CD1c-positive myeloid dendritic cell (primary cell): ENCODE measurements around the gene SDF4.
"Not testable (repeated sequence)": the region's sequence is repeated elsewhere in the genome, so short reads cannot be mapped to it uniquely, and the experiment has no call there.

Experiments
- DNase-seq: peaks from one replicate; pipeline ENCODE4 v3.0.0-alpha.2; 2016; ENCODE audit errors: extremely low spot score

SDF4 gene

DNA sequence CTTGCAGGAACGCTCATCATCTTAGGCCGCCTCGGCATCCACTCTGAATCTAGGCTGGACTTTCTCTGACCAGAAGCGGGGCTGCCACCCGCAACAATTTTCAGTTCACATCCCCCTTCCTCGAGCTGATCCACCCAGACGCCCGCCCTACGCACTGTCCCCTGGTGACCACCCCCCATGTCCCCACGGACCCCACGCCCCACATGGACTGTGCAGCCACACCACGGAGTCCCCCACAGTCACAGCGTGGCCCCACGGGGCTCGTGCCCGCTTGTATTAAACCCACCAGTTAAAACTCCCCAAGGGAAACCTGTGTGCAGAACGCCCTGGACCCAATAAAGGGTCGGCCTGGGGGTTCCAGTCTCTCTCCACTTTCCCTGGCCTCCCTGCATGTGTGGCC lies 27.7 kb upstream of the SDF4 start:
- no peak for DNase-seq

DNA sequence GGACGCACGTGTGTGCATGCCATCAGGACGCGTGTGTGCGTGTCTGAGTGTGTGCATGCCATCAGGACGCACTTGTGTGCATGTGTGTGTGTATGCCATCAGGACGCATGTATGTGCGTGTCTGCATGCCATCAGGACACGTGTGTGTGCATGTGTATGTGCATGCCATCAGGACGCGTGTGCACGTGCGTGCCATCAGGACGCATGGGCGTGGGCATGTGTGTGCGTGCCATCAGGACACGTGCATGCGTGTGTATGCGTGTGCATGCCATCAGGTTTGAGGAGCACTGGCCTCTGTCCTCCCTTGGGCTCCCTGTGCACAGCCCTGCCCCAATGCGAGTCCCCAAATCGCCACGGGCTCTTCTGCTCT lies 27.3 kb upstream of the SDF4 start:
- no peak for DNase-seq

DNA sequence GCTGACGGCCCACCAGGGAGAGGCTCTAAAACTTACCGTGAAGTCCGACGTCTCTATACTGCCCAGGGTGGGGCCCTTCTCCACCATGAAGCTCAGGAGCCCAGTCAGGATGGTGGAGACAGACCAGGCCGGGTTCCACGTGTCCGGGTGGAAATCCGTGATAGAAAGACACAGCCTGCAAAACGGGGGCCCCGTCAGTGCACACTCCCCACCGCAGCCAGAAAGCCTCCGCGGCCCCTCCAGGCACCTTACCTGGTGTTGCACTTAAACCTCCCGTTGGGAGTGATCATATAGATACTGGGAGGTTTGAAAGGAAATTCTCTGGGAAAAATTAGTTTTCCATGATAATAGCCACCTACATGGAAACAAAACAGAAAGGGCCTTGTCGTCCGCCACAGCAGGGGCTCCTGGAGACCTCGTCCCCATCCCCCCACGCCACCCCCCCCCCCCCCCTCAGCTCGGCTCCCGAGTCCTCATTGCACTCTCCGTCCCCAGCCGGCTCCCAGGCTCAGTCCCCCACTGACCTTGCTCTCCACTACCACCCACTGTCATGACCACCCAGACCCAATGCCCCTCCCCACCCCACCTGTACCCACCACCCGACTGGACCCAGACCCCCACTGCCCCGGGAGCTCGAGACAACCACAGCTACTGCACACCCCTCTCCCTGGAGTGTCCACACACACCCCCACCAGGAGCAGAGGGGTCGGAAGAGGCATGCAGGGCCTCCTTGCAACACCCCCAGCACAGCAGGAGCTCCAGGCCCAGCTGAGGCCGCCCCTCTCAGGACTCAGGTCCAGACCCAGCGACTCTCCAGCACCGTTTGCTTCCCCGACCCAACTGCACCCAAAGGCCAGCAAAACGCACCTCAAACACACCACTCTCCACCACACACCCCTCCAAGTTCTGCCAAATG lies 25.4 kb upstream of the SDF4 start:
- DNase-seq: no peak

DNA sequence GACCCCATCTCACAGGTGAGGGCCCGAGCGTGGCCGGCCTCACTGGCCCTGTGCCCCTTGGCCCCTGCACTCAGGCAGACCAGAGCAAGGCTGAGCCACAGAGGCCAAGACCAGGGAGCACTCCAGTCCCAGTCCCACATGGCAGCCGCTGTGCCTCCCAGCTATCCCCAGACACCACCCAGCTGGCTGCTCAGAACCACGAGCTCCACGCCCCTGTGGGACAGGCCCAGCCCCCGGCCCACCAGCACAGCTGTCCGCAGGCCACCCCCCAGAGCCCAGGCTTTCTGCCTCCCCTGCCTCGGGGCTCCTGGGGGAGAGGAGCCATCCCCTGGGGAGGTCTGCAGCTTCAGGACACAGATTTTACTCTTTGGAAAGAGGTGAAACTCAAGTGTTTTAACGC lies 23.8 kb upstream of the SDF4 start:
- DNase-seq: no peak

DNA sequence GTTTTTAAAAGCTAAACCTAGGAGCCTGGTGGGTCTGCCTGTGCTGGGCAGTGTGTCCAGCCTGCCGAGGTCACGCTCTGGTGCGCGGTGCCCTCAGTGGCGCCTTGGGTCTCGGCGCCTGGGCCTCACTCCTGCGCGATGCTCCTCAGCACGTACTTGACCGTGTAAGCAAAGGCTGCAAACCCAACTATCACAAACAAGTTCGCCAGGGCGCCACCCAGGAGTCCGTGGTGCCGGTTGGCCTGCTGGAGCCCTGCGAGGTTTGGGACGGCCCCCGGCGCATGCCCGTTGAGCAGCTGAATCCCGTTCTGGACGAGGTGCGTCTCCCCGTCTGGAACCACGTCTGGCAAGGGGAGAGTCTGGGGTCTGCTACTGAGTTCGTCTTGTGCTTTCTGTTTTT lies 23.3 kb upstream of the SDF4 start:
- no peak for DNase-seq

DNA sequence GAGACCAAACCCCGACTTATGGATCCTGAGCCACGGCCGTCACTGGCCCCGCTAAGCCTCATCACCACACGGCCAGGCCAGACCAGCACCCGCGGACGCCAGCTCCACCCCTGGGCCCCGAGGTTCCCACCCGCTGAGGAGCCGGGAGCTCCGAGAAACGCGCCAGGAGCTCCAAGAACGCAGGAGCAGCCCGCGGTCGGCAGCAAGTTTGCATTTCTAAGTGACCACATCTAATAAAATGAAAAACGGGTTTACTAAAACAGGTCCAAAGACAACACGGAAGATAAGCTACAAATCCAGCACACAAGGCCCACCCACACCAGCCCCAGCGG lies 22.8 kb upstream of the SDF4 start:
- no peak for DNase-seq

DNA sequence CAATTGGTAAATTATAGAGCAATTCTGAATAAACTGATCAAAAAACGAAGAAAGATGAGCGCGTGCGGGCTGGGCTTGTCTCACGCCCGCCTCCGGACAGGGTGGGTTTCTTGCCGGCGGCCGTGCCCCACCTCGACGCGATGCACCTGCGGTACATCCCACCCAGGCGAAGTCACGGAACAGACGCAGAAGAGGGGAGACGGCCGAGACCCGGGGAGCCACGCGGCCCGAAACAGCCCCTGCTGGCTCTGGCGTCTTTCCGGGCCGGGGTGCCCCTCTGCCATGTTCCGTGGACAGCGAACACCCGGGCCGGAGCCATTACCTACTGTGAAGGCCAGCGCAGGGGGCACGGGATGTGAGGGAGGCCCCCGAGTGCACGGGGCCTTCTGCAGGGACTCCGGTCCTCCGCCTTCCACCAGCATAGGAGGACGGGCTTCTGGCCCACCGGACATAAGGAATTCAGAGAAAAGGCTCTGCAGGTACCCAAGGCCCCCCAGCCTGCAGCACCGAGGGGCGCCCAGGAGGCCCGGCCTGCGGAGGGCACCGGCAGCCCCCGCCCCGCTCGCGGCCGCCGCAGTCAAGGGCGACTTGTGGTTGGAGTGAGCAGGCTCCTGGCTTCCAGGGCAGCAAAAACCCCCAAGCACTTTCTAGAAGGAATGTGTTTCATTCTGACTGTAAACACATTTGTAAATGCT lies 22.3 kb upstream of the SDF4 start:
- no peak for DNase-seq

DNA sequence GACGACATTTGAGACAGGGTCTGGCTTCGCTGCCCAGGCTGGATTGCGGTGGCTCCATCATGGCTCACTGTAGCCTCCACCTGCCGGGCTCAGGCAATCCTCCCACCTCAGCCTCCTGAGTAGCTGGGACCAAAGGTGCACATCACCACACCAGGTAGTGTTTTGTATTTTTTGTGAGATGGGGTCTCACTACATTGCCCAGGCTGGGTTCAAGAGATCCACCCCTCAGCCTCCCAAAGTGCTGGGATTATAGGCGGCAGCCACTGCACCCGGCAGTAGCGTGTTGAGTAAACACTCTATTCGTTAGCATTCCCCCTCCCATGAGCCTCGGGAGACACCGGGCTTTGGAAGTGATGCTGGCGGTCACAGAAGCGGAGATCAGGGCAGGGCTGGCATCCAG lies 21.5 kb upstream of the SDF4 start:
- DNase-seq: no peak

DNA sequence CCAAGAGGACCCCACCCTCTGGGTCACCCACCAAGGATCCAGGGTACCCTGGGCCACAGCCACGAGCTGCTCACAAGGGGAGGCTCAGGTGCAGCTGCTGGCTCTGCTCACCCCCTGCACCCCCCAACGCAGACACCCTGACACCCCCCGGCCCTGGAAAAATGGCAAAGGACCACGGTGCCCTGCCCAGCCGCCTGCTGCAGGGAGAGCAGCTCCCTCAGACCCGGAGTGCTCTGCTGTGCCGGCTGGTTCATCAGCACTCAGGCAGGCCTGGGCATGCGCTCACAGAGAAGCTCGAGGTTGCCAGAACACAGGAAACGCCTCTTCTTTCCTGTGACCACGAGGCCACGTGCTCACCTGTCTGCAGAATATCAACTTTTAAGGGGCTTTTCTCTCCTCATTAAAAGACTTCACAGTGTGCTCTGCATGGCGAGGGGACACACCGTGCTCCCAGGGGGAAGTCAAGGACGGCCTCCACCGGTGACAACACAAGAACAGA lies 19.0 kb upstream of the SDF4 start:
- peak; percentile 16 for DNase-seq

DNA sequence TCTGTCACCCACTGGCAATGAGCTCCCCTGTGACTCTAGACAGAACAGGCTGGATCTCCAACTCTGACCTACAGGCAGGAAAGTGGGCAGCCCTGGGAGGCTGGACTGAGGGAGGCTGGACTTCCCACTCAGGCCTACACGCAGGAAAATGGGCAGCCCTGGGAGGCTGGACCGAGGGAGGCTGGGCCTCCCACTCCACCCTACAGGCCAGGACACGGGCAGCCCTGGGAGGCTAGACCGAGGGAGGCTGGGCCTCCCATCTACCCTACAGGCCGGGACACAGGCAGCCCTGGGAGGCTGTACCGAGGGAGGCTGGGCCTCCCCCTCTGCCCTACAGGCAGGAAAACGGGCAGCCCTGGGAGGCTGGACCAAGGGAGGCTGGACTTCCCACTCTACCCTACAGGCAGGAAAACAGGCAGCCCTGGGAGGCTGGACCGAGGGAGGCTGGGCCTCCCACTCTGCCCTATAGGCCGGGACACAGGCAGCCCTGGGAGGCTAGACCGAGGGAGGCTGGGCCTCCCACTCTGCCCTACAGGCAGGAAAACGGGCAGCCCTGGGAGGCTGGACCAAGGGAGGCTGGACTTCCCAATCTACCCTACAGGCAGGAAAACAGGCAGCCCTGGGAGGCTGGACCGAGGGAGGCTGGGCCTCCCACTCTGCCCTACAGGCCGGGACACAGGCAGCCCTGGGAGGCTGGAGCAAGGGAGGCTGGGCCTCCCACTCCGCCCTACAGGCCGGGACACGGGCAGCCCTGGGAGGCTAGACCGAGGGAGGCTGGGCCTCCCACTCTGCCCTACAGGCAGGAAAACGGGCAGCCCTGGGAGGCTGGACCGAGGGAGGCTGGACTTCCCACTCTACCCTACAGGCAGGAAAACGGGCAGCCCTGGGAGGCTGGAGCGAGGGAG lies 16.5 kb upstream of the SDF4 start:
- not testable (repeated sequence) for DNase-seq

DNA sequence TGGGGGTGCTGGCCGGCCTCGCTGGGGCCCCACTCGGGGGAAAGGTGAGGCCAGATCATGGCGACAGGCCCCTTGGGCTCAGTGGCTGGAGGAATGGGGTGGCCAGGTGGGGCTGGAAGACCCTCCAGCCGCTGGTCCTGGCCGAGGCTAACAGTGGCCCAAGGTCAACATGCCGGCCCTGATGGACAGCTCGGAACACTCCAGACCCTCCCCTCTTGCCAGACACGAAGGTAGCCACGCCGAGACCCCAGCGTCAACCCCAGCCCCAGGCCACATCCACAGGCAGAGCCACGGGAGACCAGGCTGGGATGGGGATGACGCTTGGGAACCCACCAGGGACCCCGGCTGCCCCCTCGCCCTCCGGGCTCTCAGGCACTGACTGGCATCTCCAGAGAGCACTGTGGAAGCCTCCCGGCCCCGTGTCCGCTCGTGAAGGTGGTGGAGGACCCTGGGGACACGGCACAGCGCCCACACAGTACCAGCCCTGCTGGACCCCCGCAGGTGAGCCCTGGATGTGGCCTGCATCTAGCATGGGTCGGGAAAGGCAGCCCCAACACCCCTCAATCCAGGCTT lies 15.6 kb upstream of the SDF4 start:
- no peak for DNase-seq

DNA sequence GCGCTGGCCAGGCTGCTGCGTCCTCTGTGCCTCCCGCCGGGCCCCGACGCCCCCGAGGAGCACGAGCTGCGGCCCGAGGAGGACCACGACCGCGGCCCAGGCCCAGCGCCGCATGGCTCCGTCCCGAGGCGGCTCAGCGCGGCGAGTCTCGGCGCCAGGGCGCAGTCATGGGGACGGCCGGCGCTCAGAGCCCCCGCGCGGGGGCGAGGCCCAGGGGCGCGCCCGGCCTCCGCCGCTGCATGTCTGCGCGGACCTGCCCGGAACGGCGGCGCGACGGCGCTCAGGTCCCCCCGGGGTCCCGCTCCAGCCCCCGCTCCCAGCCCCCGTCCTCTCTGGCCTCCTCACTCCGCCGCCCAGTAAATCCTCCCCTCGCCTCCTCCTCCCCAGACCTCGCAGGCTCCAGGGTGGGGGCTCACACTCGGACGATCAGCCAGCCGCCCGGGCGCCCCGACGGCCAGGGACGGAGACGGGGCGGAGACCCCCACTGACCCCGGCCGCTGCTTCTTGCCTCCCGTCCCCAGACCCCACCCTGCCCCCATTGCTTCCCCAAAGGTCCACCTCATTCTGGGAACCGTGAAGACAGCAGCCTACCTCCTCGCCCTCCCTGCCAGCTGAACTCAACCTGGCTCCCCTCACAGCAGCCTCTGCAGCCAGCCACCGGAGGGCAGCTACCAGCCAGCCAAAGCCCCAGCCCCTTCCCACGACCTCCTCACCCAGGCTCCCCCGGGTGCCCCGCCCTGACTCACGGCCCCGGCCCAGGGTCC lies 15.0 kb upstream of the SDF4 start, which contains the start of gene C1QTNF12:
TSS of gene C1QTNF12 (minus strand) at position 146 of the 764 bp plus-strand sequence. CDS start at position 114, 32 bp downstream.
- no peak for DNase-seq

DNA sequence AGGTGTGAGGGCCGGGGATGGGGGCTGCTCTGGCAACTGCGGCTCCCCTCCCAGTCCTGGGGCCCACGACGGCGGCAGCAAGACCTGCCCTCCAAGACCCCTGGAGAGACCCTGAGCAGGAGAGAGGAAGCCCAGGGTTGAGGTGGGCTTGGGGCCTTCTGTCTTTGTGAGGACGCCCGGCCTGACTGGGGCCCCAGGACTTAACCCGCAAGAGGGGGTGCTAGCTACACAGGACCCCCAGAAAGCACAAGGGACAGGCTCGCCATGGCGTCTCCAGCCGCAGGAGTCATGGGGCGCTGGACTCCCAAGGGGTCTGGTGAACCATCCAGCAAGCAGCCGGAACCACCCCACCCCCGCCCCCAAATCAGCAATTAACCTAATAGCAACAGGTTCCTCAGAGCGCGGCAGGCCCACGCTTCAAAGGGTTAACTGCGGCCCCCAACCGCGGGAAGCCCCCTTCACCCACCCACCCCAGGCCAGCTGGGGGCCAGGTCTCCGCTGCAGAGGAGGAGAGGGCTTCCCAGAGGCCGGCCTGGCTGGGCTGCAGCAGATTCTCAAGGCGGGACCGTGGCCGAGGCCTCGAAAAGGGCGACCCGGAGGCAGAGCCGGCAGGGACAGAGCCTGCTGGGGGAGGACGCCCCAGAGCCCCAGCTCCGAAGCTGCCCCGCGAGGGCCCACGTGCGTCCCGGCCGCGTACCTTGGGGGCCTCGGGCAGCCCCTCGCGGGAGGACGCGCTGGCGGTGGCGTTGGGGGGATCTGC lies 14.2 kb upstream of the SDF4 start:
- no peak for DNase-seq

DNA sequence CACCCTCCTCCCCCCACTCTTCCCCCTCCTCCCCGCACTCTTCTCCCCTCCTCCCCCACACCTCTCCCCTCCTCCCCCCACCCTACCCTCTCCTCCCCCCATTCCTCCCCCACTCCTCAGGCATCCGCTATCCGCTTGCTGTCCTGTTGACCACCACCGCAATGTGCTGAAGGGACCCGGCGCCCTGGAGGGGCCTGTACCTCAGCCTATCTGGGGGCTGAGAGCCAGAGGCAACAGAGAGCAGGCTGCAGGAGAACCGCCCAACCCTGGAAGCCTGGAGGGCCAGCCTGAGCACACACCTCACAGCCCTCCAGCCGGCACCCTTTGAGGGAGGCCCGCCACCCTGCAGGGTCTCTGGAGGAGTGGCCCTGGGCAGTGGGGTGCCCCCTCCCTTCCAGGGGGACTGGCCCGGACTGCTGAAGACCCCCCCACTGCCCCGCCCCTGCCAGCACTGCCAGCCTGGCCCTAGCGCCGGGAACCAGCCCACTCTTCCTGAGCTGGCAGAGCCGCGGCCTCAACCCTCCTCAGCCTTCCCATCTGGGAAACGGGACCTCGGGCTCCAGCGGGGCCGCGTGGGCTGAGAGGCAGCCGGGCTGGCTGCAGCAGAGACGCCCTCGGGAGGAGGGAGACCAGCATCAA lies 13.5 kb upstream of the SDF4 start:
- DNase-seq: no peak

DNA sequence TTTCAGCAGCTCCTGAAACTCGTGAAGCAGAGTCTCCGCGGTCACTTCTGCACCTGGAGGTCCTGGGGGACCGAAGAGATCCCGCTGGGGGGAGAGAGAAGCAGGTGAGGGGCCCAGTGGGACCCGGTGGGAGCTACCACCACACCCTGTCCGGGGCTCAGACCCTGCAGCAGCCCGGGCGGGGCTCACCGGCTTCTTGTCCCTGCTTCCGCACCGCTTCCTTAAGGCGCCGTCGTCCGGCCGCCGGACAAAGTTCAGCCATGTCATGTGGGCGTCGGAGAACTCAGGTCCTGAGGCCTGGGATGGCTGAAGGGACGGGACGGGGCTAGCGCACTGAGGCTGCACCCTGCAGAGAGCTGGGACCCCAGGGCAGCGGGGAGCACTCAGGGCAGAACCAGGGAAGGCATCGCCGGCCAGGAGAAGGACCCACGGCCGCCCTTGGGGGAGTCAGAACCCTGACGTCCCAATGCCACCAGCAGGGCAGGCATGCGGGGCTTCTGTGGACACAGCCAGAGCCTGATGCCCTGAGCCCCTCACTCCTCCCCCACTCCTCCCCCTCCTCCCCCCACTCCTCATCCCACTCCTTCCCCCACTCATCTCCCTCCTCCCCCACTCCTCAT lies 12.5 kb upstream of the SDF4 start:
- DNase-seq: no peak

DNA sequence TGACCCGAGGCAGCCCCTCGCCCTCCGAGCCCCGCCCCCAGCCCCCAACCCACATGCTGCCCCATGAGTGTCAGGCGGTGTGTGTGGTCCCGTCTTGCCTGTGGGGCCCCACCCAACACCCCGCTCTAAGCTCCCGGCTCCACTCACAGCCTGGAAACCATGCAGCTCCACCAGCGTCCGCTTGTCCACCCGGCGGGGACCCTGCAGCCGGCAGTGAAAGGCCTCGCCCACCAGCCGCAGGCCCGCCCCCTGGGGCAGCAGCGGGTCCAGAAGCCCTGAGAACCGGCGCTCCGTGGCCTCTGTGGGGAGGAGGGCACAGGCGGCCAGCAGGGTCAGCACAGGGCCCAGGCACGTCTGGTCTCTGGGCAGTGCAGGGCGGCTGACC lies 12.0 kb upstream of the SDF4 start:
- DNase-seq: no peak

DNA sequence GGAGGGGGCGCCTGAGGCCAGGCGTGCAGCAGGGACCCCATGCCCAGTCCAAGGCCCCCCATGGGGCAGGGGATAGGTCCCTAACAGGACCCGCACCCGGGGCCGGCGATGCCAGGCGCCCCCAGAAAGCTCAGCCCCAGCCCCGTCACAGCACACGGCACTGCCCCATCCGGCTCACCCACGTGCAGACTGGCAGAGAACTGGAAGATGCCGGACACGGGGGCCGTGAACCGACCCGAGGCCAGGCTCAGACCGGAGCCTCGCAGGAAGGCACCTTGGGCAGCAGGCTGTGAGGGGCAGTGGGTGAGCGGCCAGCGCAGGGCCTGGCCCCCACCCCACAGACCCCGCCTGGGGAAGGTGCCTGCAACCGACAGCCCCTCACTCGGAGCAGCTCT lies 11.5 kb upstream of the SDF4 start:
- DNase-seq: no peak

DNA sequence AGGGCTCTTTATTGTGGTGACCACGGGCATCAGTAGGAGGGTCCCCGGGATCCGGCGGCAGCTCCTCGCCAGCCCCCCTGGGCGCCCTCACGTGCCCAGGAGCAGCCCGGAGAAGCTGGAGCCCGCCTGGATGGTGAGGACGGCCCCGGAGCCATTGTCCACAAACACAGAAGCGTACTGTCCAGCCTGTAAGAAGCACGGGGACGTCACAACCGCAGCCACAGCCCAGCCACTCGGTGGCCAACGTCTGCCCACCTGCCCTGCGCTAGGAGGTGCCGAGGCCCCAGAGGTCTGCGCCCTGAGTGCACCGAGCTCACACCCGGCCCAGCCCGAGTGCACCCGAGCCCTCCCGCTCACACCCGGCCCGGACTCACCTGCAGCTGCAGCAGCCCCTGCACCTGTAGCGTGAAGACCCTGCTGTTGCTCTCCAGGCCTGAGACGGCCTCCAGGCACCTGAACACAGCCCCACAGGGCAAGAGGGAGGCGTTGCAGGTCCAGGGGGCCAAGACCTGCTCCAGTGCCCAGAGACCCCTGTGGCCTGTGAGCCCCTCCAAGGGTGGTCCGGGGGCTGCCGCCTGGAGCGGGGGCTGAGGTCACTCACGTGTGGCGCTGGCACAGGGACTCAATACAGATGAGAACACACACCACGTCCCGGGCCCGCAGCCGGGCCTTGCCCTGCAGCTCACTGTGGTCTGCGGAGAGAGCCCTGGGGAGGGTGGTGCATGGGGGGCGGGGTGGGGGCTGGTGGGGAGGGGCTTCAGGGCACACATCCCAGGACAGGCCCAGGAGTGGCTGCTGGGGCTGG lies 10.9 kb upstream of the SDF4 start:
- no peak for DNase-seq
